ENCODE measurements around the gene CIPC. TPM values are rescaled to one million over a fixed set of nuclear protein-coding genes. Genes with fewer than 3 reads are reported as not detected.

The CIPC gene
- total and polyA plus RNA-seq, 9 of the 15 experiments (the other 6 are each of a cell fraction or from before 2014, with no cell fraction given), result 5.0 to 16.9 (median 10.7) TPM

GRCh38 chr14:77140359-77141213 is 42.5 kb downstream of the CIPC start:
- Histone ChIP-seq H4K20me1 (replicated peaks; ENCODE audit: control insufficient read depth, insufficient read depth, low read length) (peaks cover 6% of the 10 kb centered on the region; the same call in 1 of the 2 replicates), H3K79me2 (ENCODE audit: control insufficient read depth, insufficient read depth, low read length) (no peaks in the 10 kb centered on the region), H3K9ac (ENCODE audit: insufficient read depth in 1 of 2, low read depth in 2 of 2, low read length in 2 of 2) (no peak overlapping the region), H3K4me2 (ENCODE audit: insufficient read depth, low read length) (no peak overlapping the region), H3K9me1 (ENCODE audit: control insufficient read depth, insufficient read depth, low read length) (no peaks in the 10 kb centered on the region), H3K9me3 (replicated peaks; ENCODE audit: control insufficient read depth, insufficient read depth, low read depth, low read length) (no peaks in the 10 kb centered on the region), H3K27ac (ENCODE audit: extremely low read depth, low read depth, low read length) (no peak overlapping the region), H3K36me3 (ENCODE audit: control insufficient read depth, insufficient read depth, low read length) (no peaks in the 10 kb centered on the region), H3K27me3 (ENCODE audit: control insufficient read depth in 2 of 2, insufficient read depth in 2 of 2, low read length in 2 of 2) (peaks cover 17 to 48% of the 10 kb centered on the region in 2 experiments), H3K4me1 (replicated peaks in 1 of 2; ENCODE audit: control insufficient read depth in 2 of 2, insufficient read depth in 2 of 2, low read length in 2 of 2) (peaks cover 0 to 24% of the 10 kb centered on the region in 2 experiments; a peak in 2 of 5 replicates), H3K4me3 (no peak overlapping the region), H2AFZ (ENCODE audit: low read depth, low read length) (no peak overlapping the region)
- in situ Hi-C loops (cut with MboI) (no loop called here), intact Hi-C loops (cut with micrococcal nuclease) (no loop called here)
- ChIA-PET POLR2A (no interaction called here), CTCF (ENCODE audit: low intra/inter-chr PET ratio) (no interaction called here)
- no TSS peak for BruUV-seq (replicated peaks)
- DNase-seq (ENCODE audit: extremely low read depth in 1 of 4, low spot score in 3 of 4) (no peak), ATAC-seq (no peak), FAIRE-seq (no peak)
- TF ChIP-seq STAG1 (CRISPR knock-in tag; IDR thresholded peaks at IDR 0.05; ENCODE audit: borderline replicate concordance) (no peak), ARID2 (IDR thresholded peaks at IDR 0.05) (no peak), STAT5A (IDR thresholded peaks at IDR 0.05; ENCODE audit: borderline replicate concordance, low read length) (no peak), U2AF1 (optimal IDR thresholded peaks at IDR 0.05; ENCODE audit: low read depth, low read length) (no peak), ELK1 (CRISPR knock-in tag; IDR thresholded peaks at IDR 0.05) (no peak), ARHGAP35 (IDR thresholded peaks at IDR 0.05; ENCODE audit: partially characterized antibody) (no peak), EZH2 (IDR thresholded peaks at IDR 0.05; ENCODE audit: borderline replicate concordance, low read depth, low read length) (no peak)
- WGBS (ENCODE audit: insufficient coverage, low coverage, missing lambda C conversion rate), result 22% methylated on average over 45 of the region's 67 CpGs
